Ovary (tissue), 3 donors: ENCODE data around the gene POGK.

Experiments used
- EP300 ChIP-seq: sonication (generic); formaldehyde crosslinking; IDR thresholded peaks from one replicate; pipeline ENCODE4 v1.6.1; 2017; ENCODE audit warnings: antibody characterized with exemption
- POLR2A ChIP-seq: fragments of 450-650 bp; IDR thresholded peaks from one replicate; pipeline ENCODE4 v1.6.1; 2017; ENCODE audit warnings: antibody characterized with exemption, mild to moderate bottlenecking, moderate library complexity
- TF ChIP-seq, protein P1 (sequence below), 3 donors: fragments of 450-650 bp in 2 of 3; fragments of 200-600 bp in 1 of 3; IDR thresholded peaks; one replicate each; pipeline versions ENCODE4 v1.5.1 to v1.8.0; 2016 to 2022; ENCODE audit warnings: antibody characterized with exemption in 3 of 3, mild to moderate bottlenecking in 1 of 3
- donor health status: DM: no; HTN: no; CAD: no.

DNA sequence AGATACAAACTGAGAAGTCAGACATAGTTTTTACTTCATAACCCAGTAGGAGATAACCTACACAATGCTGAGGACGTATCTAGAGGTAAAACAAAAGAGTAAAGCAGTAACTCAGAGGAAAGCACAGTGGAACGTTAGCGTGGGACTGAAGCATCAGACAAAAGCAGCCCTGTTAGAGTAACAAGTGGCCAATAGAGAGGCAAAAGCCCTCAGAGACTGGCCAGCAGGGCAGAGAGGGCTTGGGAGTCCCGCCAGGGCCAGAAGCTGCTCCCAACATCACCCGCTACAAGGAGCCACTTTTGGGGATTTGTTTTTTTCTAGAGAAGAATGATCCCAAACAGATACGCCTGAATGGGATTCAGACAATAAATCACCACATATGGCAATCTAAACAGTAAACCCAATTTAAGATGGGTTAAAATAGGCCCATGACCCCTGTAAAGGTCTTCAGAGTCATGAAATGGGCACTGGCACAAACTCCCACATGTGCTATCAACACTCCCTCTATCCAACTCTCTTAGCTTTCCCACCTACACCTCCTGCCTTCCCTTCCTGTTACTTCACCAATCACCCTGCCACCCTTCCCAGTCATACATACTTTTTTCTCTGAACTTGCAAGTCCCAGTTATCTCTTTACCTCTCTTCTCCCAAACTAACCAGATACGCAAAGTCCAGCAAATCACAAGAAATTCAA is 19.6 kb downstream of the POGK start:
- TF ChIP-seq, protein P1, sequence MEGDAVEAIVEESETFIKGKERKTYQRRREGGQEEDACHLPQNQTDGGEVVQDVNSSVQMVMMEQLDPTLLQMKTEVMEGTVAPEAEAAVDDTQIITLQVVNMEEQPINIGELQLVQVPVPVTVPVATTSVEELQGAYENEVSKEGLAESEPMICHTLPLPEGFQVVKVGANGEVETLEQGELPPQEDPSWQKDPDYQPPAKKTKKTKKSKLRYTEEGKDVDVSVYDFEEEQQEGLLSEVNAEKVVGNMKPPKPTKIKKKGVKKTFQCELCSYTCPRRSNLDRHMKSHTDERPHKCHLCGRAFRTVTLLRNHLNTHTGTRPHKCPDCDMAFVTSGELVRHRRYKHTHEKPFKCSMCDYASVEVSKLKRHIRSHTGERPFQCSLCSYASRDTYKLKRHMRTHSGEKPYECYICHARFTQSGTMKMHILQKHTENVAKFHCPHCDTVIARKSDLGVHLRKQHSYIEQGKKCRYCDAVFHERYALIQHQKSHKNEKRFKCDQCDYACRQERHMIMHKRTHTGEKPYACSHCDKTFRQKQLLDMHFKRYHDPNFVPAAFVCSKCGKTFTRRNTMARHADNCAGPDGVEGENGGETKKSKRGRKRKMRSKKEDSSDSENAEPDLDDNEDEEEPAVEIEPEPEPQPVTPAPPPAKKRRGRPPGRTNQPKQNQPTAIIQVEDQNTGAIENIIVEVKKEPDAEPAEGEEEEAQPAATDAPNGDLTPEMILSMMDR (IDR thresholded peaks at IDR 0.05), result no peak
- TF ChIP-seq POLR2A (no peak), EP300 (no peak)
